Heart right ventricle (tissue), 16 donors: ENCODE results near the gene GHITM. TPM values are rescaled to one million over a fixed set of nuclear protein-coding genes. Genes with fewer than 3 reads are reported as not detected.
"Not testable (repeated sequence)": the region's sequence is repeated elsewhere in the genome, so short reads cannot be mapped to it uniquely, and the experiment has no call there.

Source experiments
- ATAC-seq, 8 donors: fragments of 200-7000 bp; cut with Tn5 transposase; one replicate each; pipeline ENCODE4 v1.9.1; 2020; ENCODE audit warnings: mild to moderate bottlenecking in 8 of 8, moderate library complexity in 8 of 8, moderate number of reproducible peaks in 1 of 8
- DNase-seq, 2 donors: peaks; one replicate each; pipeline ENCODE4 v3.0.0-alpha.2; 2020
- H3K27ac ChIP-seq, 10 donors: fragments of 200-600 bp; sonication (generic) in 2 of 10; one replicate each; pipeline versions ENCODE4 v1.5.0 to v1.8.0; 2020 to 2022; ENCODE audit warnings: mild to moderate bottlenecking in 3 of 10
- H3K27me3 ChIP-seq, 7 donors: fragments of 200-600 bp; one replicate each; pipeline ENCODE4 v1.8.0; 2021 to 2022; ENCODE audit warnings: mild to moderate bottlenecking in 2 of 7
- H3K36me3 ChIP-seq, 9 donors: fragments of 200-600 bp; sonication (generic) in 1 of 9; one replicate each; pipeline versions ENCODE4 v1.5.0 to v1.8.0; 2020 to 2022; ENCODE audit warnings: mild to moderate bottlenecking in 2 of 9
- H3K4me1 ChIP-seq, 9 donors: fragments of 200-600 bp; sonication (generic) in 1 of 9; one replicate each; pipeline versions ENCODE4 v1.5.0 to v1.8.0; 2020 to 2022; ENCODE audit warnings: mild to moderate bottlenecking in 4 of 9
- H3K4me3 ChIP-seq, 10 donors: fragments of 200-600 bp; sonication (generic) in 2 of 10; one replicate each; pipeline versions ENCODE4 v1.5.0 to v1.8.0; 2020 to 2022; ENCODE audit warnings: mild to moderate bottlenecking in 7 of 10, moderate library complexity in 2 of 10
- H3K9me3 ChIP-seq, 11 donors: fragments of 200-600 bp in 10 of 11; sonication (generic) in 2 of 11; one replicate each; pipeline versions ENCODE4 v1.5.0 to v1.8.0; 2013 to 2022; ENCODE audit warnings: mild to moderate bottlenecking in 2 of 11, control low read depth in 1 of 11, moderate library complexity in 1 of 11
- WGBS, 2 donors: extraction: QIAGEN DNeasy Blood & Tissue Kit; methylation state at CpG; one replicate each; pipeline ENCODE4 v1.1.7; 2013; ENCODE audit warnings: inconsistent platforms in 1 of 2; 5-methylcytosine and 5-hydroxymethylcytosine counted together
- intact Hi-C, 10 donors: fragments of 100-400 bp; cut with DNase I; formaldehyde crosslinking; loops; one replicate each; pipeline versions ENCODE4 v1.11.1 to v1.14.2; 2022
- polyA plus RNA-seq, 2 donors: library from polyadenylated mRNA; stranded (reverse); fragments of 200-250 nt; gene quantifications; one replicate each; pipeline ENCODE4 v1.2.3, GENCODE V29; 2013
- total RNA-seq, 10 donors: library from RNA; stranded (reverse); fragmentation: NEBNext Ultra II Directional in 3 of 10; extraction: Animal tissue kit (Norgen Biotek cat#: 25700) in 3 of 10; gene quantifications; one replicate each; pipeline versions ENCODE4 v1.2.1 to v1.2.4, GENCODE V29; 2021 to 2023
- TF ChIP-seq, protein P1 (sequence below), 9 donors: fragments of 200-600 bp; sonication (generic) in 2 of 9; IDR thresholded peaks; one replicate each; pipeline versions ENCODE4 v1.5.0 to v1.8.0; 2021 to 2022; ENCODE audit warnings: antibody characterized with exemption in 9 of 9, mild to moderate bottlenecking in 5 of 9, moderate library complexity in 1 of 9
- donor health status: Arrhythmogenic right ventricular cardiomyopathy.
- donor health status: ischemic (EF 13 %, LVEDD 7.1; RV severe dilation, severe dysfunction).
- donor health status: healthy with polysubstance abuse.
- donor health status: DM: no; HTN: yes; CAD: no.
- donor health status: DM: no; HTN: no; CAD: no.
- donor health status: ischemic (EF 25% LVEDD 6.9; RV normal size, moderate dysfunction).
- donor health status: ischemic (EF 25% LVEDD 5.7; RV mildly dilated, moderate dysfunction).
- donor health status: healthy.
- donor health status: DM: yes; HTN: yes; CAD: no.
- donor health status: Ischemic cardiomyopathy.
- donor health status: ischemic (EF 35%, LVEDD 5.7; RV mildly dilated, moderate dysfunction).
- donor health status: nonischemic (EF 11% LVEDD 7.7; RV severe dilation, severe dysfunction).
- donor health status: DM: yes; HTN: yes; CAD: no.
- donor health status: PGD.
- donor health status: ischemic (EF 29% LVEDD 5.4; RV normal size, mild dysfunction).
- donor health status: nonischemic (EF 23%, LVEDD 6.1; RV moderate dilation, normal function).

GHITM gene
- total and polyA plus RNA-seq, 12 donors = 123 to 552 (median 427) TPM

DNA sequence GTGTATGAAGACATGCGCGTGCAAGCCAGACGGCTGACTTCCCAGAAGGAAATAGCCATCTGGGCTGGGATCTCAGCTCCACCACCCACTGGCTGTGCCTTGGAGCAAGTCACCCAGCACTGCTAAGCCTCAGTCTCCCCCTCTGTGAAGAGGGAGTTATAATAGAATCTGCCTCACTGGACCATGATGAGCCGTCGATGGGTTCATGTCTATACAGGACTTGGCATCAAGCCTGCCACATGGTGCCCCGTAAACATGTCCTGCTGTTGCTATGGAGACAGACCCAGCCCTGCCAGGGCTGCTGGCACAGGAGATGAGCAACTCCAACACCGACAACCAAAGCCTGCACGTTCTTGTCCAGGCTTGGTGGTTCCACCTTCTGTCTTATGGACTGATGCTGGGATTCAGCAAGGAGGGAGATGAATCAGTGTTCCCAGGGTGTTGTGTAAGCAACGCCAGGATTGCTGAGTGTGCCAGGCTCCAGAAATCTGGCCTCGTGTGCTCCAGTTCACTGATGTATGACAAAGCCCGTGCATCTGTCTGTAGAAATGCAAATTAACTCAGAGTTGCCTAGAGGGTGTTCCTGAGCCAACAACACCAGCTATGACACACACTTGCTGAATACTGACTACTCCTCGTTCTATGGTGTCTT lies 39.9 kb downstream of the GHITM start:
- DNase-seq = no peak
- Histone ChIP-seq H3K27me3 (peaks cover 0 to 19% (median 0%) of the 10 kb centered on the region in 7 donors), H3K36me3 (no peaks in the 10 kb centered on the region), H3K27ac (no peak overlapping the region), H3K9me3 (no peaks in the 10 kb centered on the region), H3K4me1 (peaks cover 0 to 7% (median 0%) of the 10 kb centered on the region in 9 donors), H3K4me3 (no peak overlapping the region)
- WGBS, 2 donors = 43 to 51% methylated on average over 12 of the region's 12 CpGs
- ATAC-seq = peak in 3 of 8 donors; percentile 27 to 65 (median 38)
- TF ChIP-seq, protein P1, sequence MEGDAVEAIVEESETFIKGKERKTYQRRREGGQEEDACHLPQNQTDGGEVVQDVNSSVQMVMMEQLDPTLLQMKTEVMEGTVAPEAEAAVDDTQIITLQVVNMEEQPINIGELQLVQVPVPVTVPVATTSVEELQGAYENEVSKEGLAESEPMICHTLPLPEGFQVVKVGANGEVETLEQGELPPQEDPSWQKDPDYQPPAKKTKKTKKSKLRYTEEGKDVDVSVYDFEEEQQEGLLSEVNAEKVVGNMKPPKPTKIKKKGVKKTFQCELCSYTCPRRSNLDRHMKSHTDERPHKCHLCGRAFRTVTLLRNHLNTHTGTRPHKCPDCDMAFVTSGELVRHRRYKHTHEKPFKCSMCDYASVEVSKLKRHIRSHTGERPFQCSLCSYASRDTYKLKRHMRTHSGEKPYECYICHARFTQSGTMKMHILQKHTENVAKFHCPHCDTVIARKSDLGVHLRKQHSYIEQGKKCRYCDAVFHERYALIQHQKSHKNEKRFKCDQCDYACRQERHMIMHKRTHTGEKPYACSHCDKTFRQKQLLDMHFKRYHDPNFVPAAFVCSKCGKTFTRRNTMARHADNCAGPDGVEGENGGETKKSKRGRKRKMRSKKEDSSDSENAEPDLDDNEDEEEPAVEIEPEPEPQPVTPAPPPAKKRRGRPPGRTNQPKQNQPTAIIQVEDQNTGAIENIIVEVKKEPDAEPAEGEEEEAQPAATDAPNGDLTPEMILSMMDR (IDR thresholded peaks at IDR 0.05) = no peak
- intact Hi-C loops = no loop called here

DNA sequence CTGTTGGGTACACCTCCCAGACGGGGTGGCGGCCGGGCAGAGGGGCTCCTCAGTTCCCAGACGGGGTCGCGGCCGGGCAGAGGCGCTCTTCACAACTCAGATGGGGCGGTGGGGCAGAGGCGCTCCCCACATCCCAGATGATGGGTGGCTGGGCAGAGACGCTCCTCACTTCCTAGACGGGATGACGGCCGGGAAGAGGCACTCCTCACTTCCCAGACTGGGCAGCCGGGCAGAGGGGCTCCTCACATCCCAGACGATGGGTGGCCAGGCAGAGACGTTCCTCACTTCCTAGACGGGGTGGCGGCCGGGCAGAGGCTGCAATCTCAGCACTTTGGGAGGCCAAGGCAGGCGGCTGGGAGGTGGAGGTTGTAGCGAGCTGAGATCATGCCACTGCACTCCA lies 41.1 kb downstream of the GHITM start:
- H3K27me3 ChIP-seq = peaks cover 0 to 31% (median 0%) of the 10 kb centered on the region in 7 donors
- H3K4me3 ChIP-seq, intact Hi-C loops, H3K27ac ChIP-seq, H3K4me1 ChIP-seq, ATAC-seq, H3K9me3 ChIP-seq, H3K36me3 ChIP-seq, DNase-seq: not testable (repeated sequence)
- WGBS, 2 donors = 88% methylated on average over 13 to 20 of the region's 22 CpGs

DNA sequence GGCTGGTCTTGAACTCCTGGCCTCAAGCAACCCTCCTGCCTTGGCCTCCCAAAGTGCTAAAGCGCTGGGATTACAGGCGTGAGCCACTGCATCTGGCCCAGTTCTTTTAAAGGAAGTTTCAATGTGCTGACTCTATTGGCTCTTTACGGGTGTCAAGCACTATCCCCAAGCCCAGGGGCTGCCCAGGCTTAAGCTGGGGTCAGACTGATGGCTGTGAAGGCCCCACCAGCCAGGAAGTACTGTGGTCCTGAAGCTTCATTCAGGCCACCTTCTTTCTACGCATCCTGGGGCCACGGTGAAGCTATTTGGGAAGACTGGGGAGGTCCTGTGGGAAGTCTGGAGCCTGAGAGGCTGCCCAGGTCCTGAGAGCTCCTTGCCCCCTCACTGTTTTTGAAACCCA lies 42.3 kb downstream of the GHITM start:
- TF ChIP-seq, protein P1 (IDR thresholded peaks at IDR 0.05) = no peak
- intact Hi-C loops = no loop called here
- 80 to 84% methylated on average over 5 of the region's 5 CpGs for WGBS, 2 donors
- Histone ChIP-seq H3K4me1 (peaks cover 0 to 7% (median 0%) of the 10 kb centered on the region in 9 donors), H3K4me3 (no peak overlapping the region), H3K9me3 (no peaks in the 10 kb centered on the region), H3K27me3 (peaks cover 0 to 38% (median 3%) of the 10 kb centered on the region in 7 donors), H3K27ac (no peak overlapping the region), H3K36me3 (no peaks in the 10 kb centered on the region)
- no peak for DNase-seq
- no peak for ATAC-seq

DNA sequence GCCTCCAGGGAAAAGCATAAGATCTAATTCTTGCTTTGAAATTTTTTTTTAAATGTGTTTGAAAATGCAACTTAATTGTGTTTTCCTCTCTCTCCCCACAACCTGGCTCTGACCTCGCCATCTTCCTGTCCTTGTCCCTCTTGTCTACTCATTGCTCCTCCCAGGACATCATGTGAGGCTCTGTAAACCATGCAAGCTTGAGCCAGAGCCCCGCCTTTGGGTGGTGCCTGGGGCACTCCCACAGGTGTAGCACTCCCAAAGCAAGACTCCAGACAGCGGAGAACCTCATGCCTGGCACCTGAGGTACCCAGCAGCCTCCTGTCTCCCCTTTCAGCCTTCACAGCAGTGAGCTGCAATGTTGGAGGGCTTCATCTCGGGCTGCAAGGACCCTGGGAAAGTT lies 45.2 kb downstream of the GHITM start:
- no peak overlapping the region for H3K27ac ChIP-seq
- peaks cover 0 to 42% (median 3%) of the 10 kb centered on the region in 7 donors for H3K27me3 ChIP-seq
- no peak for ATAC-seq
- DNase-seq = no peak
- intact Hi-C loops = no loop called here
- H3K4me1 ChIP-seq = no peaks in the 10 kb centered on the region
- no peaks in the 10 kb centered on the region for H3K36me3 ChIP-seq
- no peak overlapping the region for H3K4me3 ChIP-seq
- WGBS, 2 donors = 64 to 70% methylated on average over 4 of the region's 4 CpGs
- no peaks in the 10 kb centered on the region for H3K9me3 ChIP-seq
- TF ChIP-seq, protein P1 (IDR thresholded peaks at IDR 0.05) = no peak

DNA sequence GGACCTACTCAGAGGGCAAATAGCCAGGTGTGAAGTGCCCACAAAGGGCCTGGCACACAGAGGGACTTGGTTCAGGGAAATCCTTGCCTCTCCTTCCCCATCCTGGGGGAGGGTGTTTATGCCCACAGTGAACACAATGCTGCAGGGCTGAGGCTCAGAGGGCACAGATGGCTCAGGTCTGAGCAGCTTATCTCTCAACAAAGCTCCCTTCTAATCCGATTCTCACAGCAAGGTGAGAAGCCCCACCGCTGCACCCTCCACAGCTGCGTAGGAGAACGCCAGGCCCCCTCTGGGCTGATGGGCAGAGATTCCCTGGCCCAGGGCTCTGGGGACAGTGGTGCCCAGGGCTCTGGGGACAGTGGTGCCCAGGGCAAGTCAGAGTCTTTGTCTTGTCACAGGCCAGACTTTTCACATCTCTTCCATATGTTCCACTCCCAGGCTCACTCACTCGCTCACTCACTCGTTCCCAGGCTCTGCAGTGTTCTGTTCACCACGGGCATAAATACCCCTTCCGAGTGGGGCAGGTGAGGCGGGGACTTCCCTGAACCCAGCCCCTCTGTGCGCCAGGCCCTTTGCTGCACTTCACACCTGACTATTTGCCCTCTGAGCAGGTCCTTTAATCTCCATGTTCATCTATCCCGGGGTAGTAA lies 46.3 kb downstream of the GHITM start:
- no peak overlapping the region for H3K4me3 ChIP-seq
- peaks cover 0 to 45% (median 6%) of the 10 kb centered on the region in 7 donors for H3K27me3 ChIP-seq
- WGBS, 2 donors = 50 to 60% methylated on average over 11 of the region's 11 CpGs
- H3K27ac ChIP-seq = no peak overlapping the region
- DNase-seq (no peak), ATAC-seq (no peak)
- TF ChIP-seq, protein P1 (IDR thresholded peaks at IDR 0.05) = no peak
- H3K9me3 ChIP-seq = no peaks in the 10 kb centered on the region
- no peaks in the 10 kb centered on the region for H3K36me3 ChIP-seq
- no peaks in the 10 kb centered on the region for H3K4me1 ChIP-seq
- intact Hi-C loops = no loop called here
